Ureter (tissue), 1 donor: Measurements from ENCODE around the gene CCNY. TPM values are rescaled to one million over a fixed set of nuclear protein-coding genes. Genes with fewer than 3 reads are reported as not detected.

Experiments used
- DNase-seq: peaks from one replicate; pipeline ENCODE4 v3.0.0-alpha.2; 2020; ENCODE audit warnings: low spot score
- total RNA-seq: library from RNA; stranded (reverse); gene quantifications from one replicate; pipeline ENCODE4 v1.2.4, GENCODE V29; 2023
- donor health status: DM: yes; HTN: yes; CAD: no.

CCNY gene
- total RNA-seq, 1 donor from 2014 or later: 61.5 TPM

DNA sequence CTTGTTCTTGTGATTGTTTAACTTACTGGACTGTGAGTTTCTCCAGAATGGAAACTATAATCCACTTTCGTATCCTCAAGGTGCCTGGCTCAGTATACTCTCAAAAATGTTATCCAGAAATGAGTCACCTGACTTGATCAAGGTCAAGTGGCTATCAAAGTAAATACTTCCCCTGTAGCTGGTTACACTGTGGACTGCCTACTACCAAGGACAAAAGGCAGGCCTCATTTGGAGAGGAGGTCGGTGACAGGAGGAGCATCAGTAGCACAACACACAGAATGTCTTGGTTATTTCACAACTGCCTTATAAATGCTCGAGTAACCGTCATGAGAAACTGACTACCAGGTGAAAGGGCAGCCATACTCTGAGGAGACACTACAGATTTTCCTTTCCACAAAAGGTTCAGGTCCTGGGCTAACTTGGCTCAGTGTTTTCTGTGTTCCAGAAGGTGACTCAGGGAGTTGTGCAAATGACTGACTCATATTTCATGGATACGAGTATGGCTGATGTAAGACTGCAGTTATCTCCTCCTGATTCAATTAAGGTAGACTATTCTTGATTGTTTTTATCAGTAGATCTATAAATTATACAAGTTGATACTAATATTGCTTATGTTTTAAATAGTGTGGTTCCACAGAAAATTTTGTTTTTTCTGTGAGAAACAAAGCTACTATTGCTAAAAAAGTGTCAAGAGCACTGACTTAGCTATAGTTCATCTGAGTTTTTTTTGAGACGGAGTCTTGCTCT is 4.2 kb upstream of the CCNY start:
- no peak for DNase-seq

GRCh38 chr10:35334297-35334696 is 2.0 kb upstream of the CCNY start:
- DNase-seq: no peak

DNA sequence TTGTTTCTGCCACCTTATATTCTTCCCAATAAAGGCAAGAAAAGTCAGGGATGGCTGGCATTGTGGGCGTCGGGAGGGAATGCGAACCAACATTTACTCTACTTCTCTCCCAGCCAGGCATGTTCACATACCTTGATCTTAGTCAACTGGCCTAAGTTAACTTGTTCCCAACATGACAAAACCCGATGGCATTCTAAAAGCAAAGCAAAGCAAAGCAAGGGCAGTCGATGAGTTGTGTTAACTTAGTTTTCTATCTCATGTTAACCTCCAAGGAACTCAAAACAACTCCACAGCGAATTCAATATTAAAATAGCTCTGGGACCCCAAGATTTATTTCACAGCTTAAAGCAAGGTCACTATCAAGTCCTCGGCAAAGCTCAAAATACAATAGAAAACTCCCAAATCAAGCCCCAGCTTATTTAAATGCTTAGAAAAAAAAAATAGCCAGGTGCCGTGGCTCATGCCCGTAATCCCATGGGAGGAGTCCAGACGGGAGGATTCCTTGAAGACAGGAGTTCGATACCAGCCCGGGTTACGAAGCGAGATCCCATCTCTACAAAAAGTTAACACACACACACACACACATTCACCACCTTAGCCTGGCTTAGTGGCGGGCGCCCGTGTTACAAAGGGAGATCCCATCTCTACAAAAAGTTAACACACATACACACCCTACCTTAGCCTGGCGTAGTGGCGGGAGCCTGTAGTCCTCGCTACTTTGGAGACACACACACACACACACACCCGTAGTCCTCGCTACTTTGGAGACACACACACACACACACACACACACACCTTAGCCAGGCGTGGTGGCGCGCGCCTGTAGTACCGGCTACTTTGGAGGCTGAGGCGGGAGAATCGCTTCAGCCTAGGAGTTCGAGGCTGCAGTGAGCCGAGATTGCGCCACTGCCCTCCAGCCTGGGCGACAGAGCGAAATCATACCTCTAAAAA is 901 bp upstream of the CCNY start:
- no peak for DNase-seq

GRCh38 chr10:35336921-35337823 is 863 bp downstream of the CCNY start:
- DNase-seq: peak; percentile 45

DNA sequence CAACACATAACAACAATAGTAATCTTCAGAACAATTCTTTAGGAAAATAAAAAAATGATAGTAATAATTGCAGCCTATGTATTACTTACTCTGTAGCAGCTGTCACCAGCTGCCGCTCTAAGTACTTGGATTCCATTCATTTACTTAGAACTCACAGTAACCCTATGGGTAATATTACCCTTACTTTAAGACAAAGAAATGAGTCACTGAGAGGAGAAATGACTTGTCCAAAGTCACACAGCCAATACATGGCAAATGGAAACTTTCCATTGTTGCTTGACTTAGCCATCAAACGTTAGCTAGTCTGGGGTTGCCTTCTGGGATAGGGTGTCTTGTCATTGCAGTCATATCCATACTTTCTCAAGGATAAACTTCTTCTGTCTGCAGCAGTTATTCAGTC is 3.6 kb downstream of the CCNY start:
- DNase-seq: no peak

DNA sequence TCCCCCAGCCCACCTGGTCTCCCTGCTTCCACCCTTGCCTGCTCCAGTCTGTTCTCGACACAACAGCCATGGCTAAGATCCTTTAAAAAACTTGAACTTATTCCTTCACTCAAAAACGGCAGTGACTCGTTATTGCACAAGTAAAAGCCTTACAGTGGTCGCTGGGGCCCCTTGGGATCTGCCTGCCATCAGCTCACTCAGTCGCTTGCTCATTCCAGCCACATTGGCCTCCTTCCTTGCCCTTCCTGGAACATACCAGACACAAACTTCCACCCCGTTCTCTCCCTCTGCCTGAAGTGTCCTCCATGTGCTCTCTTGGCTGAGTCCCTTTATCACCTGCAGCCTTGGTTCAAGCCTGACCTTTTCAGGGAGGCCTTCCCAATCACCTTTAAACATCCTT is 4.7 kb downstream of the CCNY start:
- DNase-seq: no peak

GRCh38 chr10:35341521-35341920 is 5.2 kb downstream of the CCNY start:
- DNase-seq: no peak

DNA sequence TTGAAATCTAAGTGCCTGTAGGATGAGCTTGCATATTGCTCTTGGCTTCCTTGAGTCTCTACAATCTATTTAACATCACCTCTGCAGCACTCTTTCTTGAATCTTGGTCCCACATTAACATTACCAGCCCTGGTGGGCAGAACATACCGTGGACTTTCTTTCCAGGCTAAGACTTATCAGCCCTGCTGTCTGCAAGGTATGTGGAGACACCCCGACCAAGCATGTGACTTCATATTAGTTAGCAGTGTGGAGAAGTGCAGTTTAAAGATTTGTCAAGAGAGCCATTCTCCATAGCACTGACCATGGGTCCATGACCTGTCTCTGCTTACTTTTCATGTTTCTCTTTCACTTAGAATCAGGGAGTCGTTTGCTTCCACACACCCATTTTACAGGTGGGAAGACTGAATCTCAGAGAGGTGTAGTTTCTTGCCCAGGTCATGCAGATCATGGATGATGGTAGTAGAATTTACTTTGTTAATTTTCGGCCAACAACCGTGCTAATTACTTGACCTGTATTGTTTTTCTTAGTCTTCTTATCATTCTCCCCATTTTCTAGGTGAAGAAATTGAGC is 6.0 kb downstream of the CCNY start:
- DNase-seq: no peak

DNA sequence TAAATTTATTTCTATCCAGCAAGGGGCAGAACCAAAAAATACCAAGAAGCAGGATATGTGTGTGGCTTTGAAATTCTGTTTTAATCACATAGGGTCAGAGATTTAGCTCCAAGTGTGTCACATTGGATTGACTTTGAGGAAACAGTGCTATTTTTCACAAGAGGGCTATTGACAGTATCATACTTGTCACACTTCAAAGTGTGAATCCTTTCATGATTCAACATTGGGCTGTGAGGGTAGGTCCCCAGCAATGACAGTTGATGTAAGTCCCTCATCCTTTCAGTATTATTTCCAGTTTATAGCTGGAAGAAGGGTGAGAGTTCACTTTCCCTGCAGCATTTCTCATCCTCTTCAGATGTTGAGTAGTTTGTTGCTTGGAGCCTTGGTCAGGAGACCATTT is 7.4 kb downstream of the CCNY start:
- no peak for DNase-seq

GRCh38 chr10:35345383-35345742 is 9.1 kb downstream of the CCNY start:
- no peak for DNase-seq

GRCh38 chr10:35346248-35346647 is 9.9 kb downstream of the CCNY start:
- DNase-seq: no peak

- no peak for DNase-seq
These were observed 10.8 kb downstream of the CCNY start for GRCh38 chr10:35347121-35347562.

DNA sequence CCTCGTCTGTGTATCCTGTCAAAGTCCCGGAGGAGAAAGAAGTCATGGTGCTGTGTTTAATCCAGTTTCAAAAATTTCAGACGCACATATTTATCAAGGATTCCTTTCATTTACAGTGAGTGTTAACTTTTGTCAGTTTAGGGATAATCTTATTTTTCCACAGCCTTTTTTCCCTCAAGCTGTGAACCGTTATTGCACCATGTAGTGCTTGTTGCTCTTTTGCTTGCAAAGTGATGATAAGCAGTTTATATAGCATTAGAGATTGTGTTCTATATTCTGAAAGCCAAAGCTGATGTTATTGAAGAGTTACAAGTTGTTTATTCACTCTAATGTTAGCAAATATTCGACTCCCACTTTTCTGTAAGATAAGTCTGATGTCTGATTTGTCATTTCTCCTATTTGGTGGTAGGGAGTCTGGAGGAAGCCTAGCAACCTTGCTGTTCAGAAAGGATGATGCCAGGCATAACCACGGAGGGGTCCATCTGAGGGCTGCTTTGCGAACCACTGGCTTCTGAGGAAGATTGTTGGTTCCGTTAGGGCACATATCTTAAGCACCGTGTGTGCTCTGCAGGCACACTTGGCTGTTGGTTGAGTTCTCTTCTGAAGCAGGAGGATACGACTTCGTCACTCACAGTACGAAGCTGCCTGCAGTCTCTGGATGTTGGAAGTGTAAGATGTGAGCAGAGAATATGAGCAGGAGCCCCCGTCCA is 11.7 kb downstream of the CCNY start:
- DNase-seq: no peak

DNA sequence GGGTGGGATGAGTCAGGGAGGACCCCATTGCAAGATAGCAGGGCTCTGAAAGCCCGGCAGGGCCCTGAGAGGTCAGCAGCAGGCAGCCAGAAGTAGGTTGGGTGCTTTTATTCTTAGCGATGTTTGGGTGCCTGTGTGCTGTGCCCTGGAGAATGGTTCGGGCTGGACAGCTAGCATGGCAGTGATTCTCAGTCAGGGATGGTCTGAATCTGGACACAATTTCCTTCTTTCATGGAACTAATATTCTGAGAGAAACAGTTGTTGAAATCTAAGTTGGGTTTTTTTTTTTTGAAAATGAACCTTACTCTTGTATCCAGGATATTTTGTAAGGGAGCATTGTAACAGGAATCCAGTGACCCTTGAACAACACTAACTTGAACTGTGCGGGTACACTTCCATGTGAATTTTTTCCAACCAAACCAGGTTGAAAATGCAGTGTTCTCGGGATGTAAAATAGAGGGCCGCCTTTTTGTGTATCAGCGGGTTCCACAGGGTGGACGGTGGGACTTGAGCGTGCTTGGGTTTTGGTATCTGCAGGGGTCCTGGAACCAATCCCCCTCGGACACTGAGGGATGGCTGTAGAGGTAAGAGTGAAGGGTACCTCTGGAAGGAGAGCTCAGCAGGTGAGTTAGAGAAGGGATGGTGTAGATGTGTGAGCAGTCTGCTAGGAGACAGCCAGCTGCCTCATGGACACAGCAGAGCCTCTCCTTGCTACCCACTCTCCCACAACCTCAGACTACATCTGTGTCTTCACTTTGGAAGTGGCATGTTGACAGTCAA is 12.5 kb downstream of the CCNY start:
- no peak for DNase-seq

DNA sequence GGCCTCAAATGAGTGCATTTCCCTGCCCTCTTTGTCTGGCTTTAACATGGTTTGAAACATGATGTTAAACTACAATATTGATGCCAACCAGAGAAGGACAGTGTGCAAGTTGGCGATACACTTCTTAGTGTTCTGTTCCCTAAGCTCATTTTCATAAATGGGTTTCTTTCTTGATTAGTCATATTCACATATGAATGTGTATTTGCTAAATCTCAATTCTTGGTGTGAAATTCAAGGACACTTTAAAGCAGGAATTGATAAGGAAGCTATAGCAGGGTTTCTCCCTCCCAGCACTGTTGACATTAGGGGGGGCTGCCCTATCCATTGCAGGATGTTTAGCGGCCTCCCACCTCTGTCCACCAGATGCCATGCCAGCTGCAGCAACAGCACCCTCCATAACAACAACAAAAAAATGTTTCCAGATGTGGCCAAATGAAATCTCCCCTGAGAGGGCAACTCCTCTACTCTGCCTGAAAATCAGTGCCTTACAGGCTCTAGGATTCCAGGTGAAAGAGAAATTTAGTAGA is 13.1 kb downstream of the CCNY start:
- no peak for DNase-seq

DNA sequence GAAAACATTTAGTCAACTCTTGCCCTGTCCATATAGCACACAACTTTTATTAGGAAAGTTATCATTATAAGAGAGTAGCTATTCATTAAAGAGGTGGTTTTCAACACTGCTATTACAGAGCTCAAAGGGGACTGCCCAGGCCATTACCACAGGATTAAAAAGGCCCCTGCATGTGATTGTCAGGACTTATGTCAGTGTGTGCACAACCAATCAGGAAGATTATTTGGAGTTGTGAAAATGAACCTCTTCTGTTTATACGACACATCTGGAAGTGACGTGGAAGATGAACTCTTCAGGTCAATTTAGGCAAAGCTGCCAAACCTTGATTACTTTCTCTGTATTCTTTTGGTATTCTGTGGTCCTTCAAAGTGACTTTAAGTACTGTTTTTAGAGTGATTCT is 14.7 kb downstream of the CCNY start:
- no peak for DNase-seq

DNA sequence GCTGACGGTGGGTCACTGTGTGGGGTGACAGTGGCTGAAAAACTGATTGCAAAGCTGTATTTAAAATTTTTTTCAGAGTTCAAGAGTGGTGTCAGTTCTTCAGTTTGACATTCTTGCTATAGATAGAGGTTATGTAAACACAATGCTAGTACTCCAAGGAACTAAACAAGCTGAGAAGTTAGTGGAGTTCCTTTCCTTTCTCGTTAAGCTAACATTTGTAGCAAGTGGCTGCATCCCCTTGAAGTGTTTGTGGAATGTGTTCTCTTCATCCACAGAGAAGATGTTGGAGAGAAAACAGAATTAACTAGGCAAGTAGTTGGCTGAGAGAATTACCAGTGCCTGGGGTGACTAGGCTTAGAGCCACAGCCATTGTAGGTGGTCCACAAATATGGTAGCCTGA is 15.8 kb downstream of the CCNY start:
- no peak for DNase-seq

DNA sequence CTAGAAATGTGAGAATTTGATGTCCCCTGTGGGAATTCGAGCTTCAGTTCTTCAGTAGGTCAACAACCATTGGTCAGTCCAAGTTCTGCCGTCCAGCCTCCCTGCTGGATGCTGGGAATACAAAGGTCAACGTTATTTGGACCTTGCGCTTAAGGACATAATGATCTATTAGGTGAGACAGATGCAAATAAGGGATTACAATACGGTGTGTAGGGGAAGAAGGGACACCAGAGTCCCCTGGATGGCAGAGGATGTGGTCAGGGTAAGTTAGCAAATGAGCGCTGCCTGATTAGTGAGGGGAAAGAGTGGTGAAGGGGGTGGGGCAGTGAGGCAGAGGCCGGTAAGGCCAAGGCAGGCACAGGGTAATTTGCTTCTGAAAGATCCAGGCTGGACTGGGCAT is 16.2 kb downstream of the CCNY start:
- no peak for DNase-seq

- DNase-seq: no peak
These were observed 17.1 kb downstream of the CCNY start for GRCh38 chr10:35353395-35353794.

- DNase-seq: no peak
These were observed 17.5 kb downstream of the CCNY start for GRCh38 chr10:35353805-35354204.
